A549 (cell line): Measurements from ENCODE around the gene CISH.

Experiments
- CEBPB ChIP-seq, 2 experiments: fragments of >200 bp in 1 of 2; sonication (Bioruptor Twin) in 1 of 2; formaldehyde crosslinking in 1 of 2; IDR thresholded peaks; 2 replicates each; pipeline ENCODE4 v1.6.1; 2012 to 2016
- CTCF ChIP-seq: fragments of >200 bp; sonication (Bioruptor Twin); formaldehyde crosslinking; IDR thresholded peaks from 3 replicates; pipeline ENCODE4 v1.5.1; 2016
- MAFK ChIP-seq: fragments of 450-650 bp; IDR thresholded peaks from 2 replicates; pipeline ENCODE4 v1.6.1; 2014; ENCODE audit not compliant: partially characterized antibody
- POLR2A ChIP-seq: IDR thresholded peaks from 2 replicates; pipeline ENCODE4 v1.6.1; 2012; ENCODE audit warnings: mild to moderate bottlenecking, low read length
- RCOR1 ChIP-seq: fragments of 150-350 bp; IDR thresholded peaks from 2 replicates; pipeline ENCODE4 v1.6.1; 2014; ENCODE audit warnings: antibody characterized with exemption, low read length, low read depth
- REST ChIP-seq: fragments of 200-600 bp; sonication (generic); IDR thresholded peaks from 2 replicates; pipeline ENCODE4 v1.6.1; 2016; ENCODE audit warnings: antibody characterized with exemption, mild to moderate bottlenecking, moderate library complexity
- TP53 ChIP-seq: fragments of 250-450 bp; sonication (Bioruptor Pico); IDR thresholded peaks from 2 replicates; pipeline ENCODE4 v1.5.0; 2021; ENCODE audit warnings: mild to moderate bottlenecking, moderate library complexity
- USF2 ChIP-seq: fragments of 450-650 bp; IDR thresholded peaks from 2 replicates; pipeline ENCODE4 v1.6.1; 2014; ENCODE audit warnings: antibody characterized with exemption
- ZFP36 ChIP-seq: fragments of 450-650 bp; IDR thresholded peaks from 2 replicates; pipeline ENCODE4 v1.6.1; 2014; ENCODE audit warnings: borderline replicate concordance; ENCODE audit not compliant: partially characterized antibody
- ZSCAN20 ChIP-seq: fragments of 250-450 bp; sonication (Bioruptor Pico); IDR thresholded peaks from 2 replicates; pipeline ENCODE4 v1.8.0; 2022; ENCODE audit warnings: mild to moderate bottlenecking, moderate library complexity

GRCh38 chr3:50573566-50574443 is 37.8 kb downstream of the CISH start:
- TF ChIP-seq RCOR1, result no peak
- TF ChIP-seq CTCF, result no peak
- TF ChIP-seq MAFK, result no peak
- TF ChIP-seq USF2, result no peak
- TF ChIP-seq REST, result no peak
- TF ChIP-seq ZSCAN20 (CRISPR knock-in tag), result no peak
- TF ChIP-seq CEBPB (IDR thresholded peaks at IDR 0.05), result no peak
- TF ChIP-seq ZFP36, result no peak
- TF ChIP-seq POLR2A, result no peak
- TF ChIP-seq TP53 (CRISPR knock-in tag), result no peak
